ENCODE data around the gene PEAK1.

PEAK1 gene

GRCh38 chr15:77130315-77130930 lies 289.5 kb downstream of the PEAK1 start:
- no peak for DNase-seq (ENCODE audit: low spot score)

- no peak for DNase-seq (ENCODE audit: low spot score)
Observed at GRCh38 chr15:77127626-77128025, 292.3 kb downstream of the PEAK1 start.

GRCh38 chr15:77126529-77127326 lies 293.2 kb downstream of the PEAK1 start:
- no peak for DNase-seq (ENCODE audit: low spot score)

GRCh38 chr15:77123854-77124253 lies 296.1 kb downstream of the PEAK1 start:
- no peak for DNase-seq (ENCODE audit: low spot score)

- DNase-seq (ENCODE audit: low spot score) = no peak
Observed at GRCh38 chr15:77122576-77122975, 297.3 kb downstream of the PEAK1 start.

- no peak for DNase-seq (ENCODE audit: low spot score)
Observed at GRCh38 chr15:77121599-77121998, 298.3 kb downstream of the PEAK1 start.

GRCh38 chr15:77120576-77120975 lies 299.3 kb downstream of the PEAK1 start:
- DNase-seq (ENCODE audit: low spot score) = no peak

GRCh38 chr15:77119446-77119845 lies 300.5 kb downstream of the PEAK1 start:
- no peak for DNase-seq (ENCODE audit: low spot score)

GRCh38 chr15:77118882-77119321 lies 301.0 kb downstream of the PEAK1 start:
- peak; percentile 65 for DNase-seq (ENCODE audit: low spot score)

- no peak for DNase-seq (ENCODE audit: low spot score)
Observed at GRCh38 chr15:77115179-77115578, 304.7 kb downstream of the PEAK1 start.

GRCh38 chr15:77112838-77113504 lies 306.9 kb downstream of the PEAK1 start:
- DNase-seq (ENCODE audit: low spot score) = no peak

GRCh38 chr15:77111789-77112188 lies 308.1 kb downstream of the PEAK1 start:
- DNase-seq (ENCODE audit: low spot score) = no peak

- DNase-seq (ENCODE audit: low spot score) = no peak
Observed at GRCh38 chr15:77107531-77108355, 312.2 kb downstream of the PEAK1 start.

GRCh38 chr15:77107068-77107467 lies 312.8 kb downstream of the PEAK1 start:
- no peak for DNase-seq (ENCODE audit: low spot score)

GRCh38 chr15:77104155-77104554 lies 315.7 kb downstream of the PEAK1 start:
- no peak for DNase-seq (ENCODE audit: low spot score)

GRCh38 chr15:77099741-77100463 lies 320.0 kb downstream of the PEAK1 start:
- DNase-seq (ENCODE audit: low spot score) = no peak

GRCh38 chr15:77098572-77098971 lies 321.3 kb downstream of the PEAK1 start:
- DNase-seq (ENCODE audit: low spot score) = no peak

GRCh38 chr15:77097921-77098320 lies 322.0 kb downstream of the PEAK1 start:
- no peak for DNase-seq (ENCODE audit: low spot score)

- DNase-seq (ENCODE audit: low spot score) = no peak
Observed at GRCh38 chr15:77097248-77097721, 322.6 kb downstream of the PEAK1 start.

GRCh38 chr15:77096541-77096940 lies 323.4 kb downstream of the PEAK1 start:
- DNase-seq (ENCODE audit: low spot score) = no peak

GRCh38 chr15:77096138-77096537 lies 323.8 kb downstream of the PEAK1 start:
- no peak for DNase-seq (ENCODE audit: low spot score)
